HEK293 (cell line): ENCODE results near the gene IL24.

Source experiments
- CTCF ChIA-PET: fragments of 350-600 bp; formaldehyde crosslinking; extraction: SDS; loops from one replicate; lab custom pipeline; 2021; ENCODE audit warnings: antibody characterized with exemption; lab: Yijun Ruan, JAX
- POLR2A ChIA-PET: fragments of 300-600 bp; formaldehyde crosslinking; extraction: SDS; loops from one replicate; lab custom pipeline; 2020; ENCODE audit warnings: antibody characterized with exemption, inconsistent platforms; lab: Yijun Ruan, JAX
- H3K27ac ChIP-seq: fragments of 200-500 bp; sonication (Bioruptor generic); 2 replicates; pipeline ENCODE4 v1.5.1; 2014; ENCODE audit warnings: low read depth, low read length, control low read depth, inconsistent platforms; ENCODE audit errors: extremely low read depth
- H3K36me3 ChIP-seq, 2 experiments: fragments of 200-500 bp in 1 of 2; sonication (Bioruptor generic) in 1 of 2; 1 replicate in 1 of 2; 2 replicates in 1 of 2; pipeline ENCODE4 v1.5.1; 2014 to 2017; ENCODE audit warnings: inconsistent platforms in 2 of 2, low read length in 2 of 2; ENCODE audit not compliant: control insufficient read depth in 2 of 2, insufficient read depth in 1 of 2
- H3K4me1 ChIP-seq: fragments of 200-500 bp; sonication (Bioruptor generic); 2 replicates; pipeline ENCODE4 v1.5.1; 2014; ENCODE audit warnings: mild to moderate bottlenecking, low read length, inconsistent platforms; ENCODE audit not compliant: control insufficient read depth, insufficient read depth
- H3K4me3 ChIP-seq: 2 replicates; pipeline ENCODE4 v1.5.1; 2011; ENCODE audit warnings: low read depth, mild to moderate bottlenecking, control low read depth, low read length, moderate library complexity
- H3K9me3 ChIP-seq: fragments of 200-500 bp; sonication (Bioruptor generic); 2 replicates; pipeline ENCODE4 v1.5.1; 2014; ENCODE audit warnings: low read depth, low read length, inconsistent platforms; ENCODE audit not compliant: control insufficient read depth, insufficient read depth
- GLIS2 ChIP-seq: fragments of 450-650 bp; formaldehyde crosslinking; IDR thresholded peaks from 2 replicates; pipeline ENCODE4 v1.5.1; 2016; ENCODE audit warnings: missing biosample characterization, missing genetic modification characterization
- KLF10 ChIP-seq: fragments of 450-650 bp; IDR thresholded peaks from 2 replicates; pipeline ENCODE4 v1.5.1; 2018; ENCODE audit warnings: missing biosample characterization, mild to moderate bottlenecking, missing genetic modification characterization
- PRDM1 ChIP-seq: fragments of 450-650 bp; formaldehyde crosslinking; IDR thresholded peaks from 2 replicates; pipeline ENCODE4; 2016; ENCODE audit warnings: missing biosample characterization, missing genetic modification characterization
- RBAK ChIP-seq: fragments of 450-650 bp; formaldehyde crosslinking; IDR thresholded peaks from 2 replicates; pipeline ENCODE4 v1.5.1; 2016; ENCODE audit warnings: missing biosample characterization, missing genetic modification characterization
- SCRT2 ChIP-seq: fragments of 450-650 bp; formaldehyde crosslinking; IDR thresholded peaks from 2 replicates; pipeline ENCODE4 v1.5.1; 2016; ENCODE audit warnings: missing biosample characterization, missing genetic modification characterization
- ZBTB1 ChIP-seq: fragments of 450-650 bp; formaldehyde crosslinking; IDR thresholded peaks from 2 replicates; pipeline ENCODE4 v1.5.1; 2016; ENCODE audit warnings: missing biosample characterization, missing genetic modification characterization
- ZIC2 ChIP-seq: fragments of 450-650 bp; formaldehyde crosslinking; IDR thresholded peaks from 2 replicates; pipeline ENCODE4 v1.5.1; 2016; ENCODE audit warnings: missing biosample characterization, missing genetic modification characterization
- ZNF10 ChIP-seq: fragments of 450-650 bp; formaldehyde crosslinking; IDR thresholded peaks from 2 replicates; pipeline ENCODE4 v1.5.1; 2017; ENCODE audit warnings: missing biosample characterization, missing genetic modification characterization
- ZNF114 ChIP-seq: fragments of 450-650 bp; formaldehyde crosslinking; IDR thresholded peaks from 2 replicates; pipeline ENCODE4 v1.5.0; 2017; ENCODE audit warnings: missing biosample characterization, missing genetic modification characterization
- ZNF121 ChIP-seq: fragments of 450-650 bp; formaldehyde crosslinking; IDR thresholded peaks from 2 replicates; pipeline ENCODE4 v1.5.1; 2016; ENCODE audit warnings: missing biosample characterization, missing genetic modification characterization
- ZNF138 ChIP-seq: fragments of 450-650 bp; formaldehyde crosslinking; IDR thresholded peaks from 2 replicates; pipeline ENCODE4 v1.5.1; 2016; ENCODE audit warnings: missing biosample characterization, missing genetic modification characterization, borderline replicate concordance
- ZNF23 ChIP-seq: fragments of 450-650 bp; formaldehyde crosslinking; IDR thresholded peaks from 2 replicates; pipeline ENCODE4 v1.5.1; 2016; ENCODE audit warnings: missing biosample characterization, missing genetic modification characterization, borderline replicate concordance
- ZNF292 ChIP-seq: fragments of 450-650 bp; formaldehyde crosslinking; IDR thresholded peaks from 2 replicates; pipeline ENCODE4 v1.5.1; 2016; ENCODE audit warnings: low read depth, missing biosample characterization, missing genetic modification characterization, borderline replicate concordance
- ZNF324 ChIP-seq: fragments of 450-650 bp; formaldehyde crosslinking; IDR thresholded peaks from 2 replicates; pipeline ENCODE4 v1.5.1; 2016; ENCODE audit warnings: missing biosample characterization, missing genetic modification characterization
- ZNF354C ChIP-seq: fragments of 450-650 bp; formaldehyde crosslinking; IDR thresholded peaks from 2 replicates; pipeline ENCODE4 v1.5.1; 2016; ENCODE audit warnings: missing biosample characterization, missing genetic modification characterization, low read depth, borderline replicate concordance
- ZNF394 ChIP-seq: fragments of 450-650 bp; formaldehyde crosslinking; IDR thresholded peaks from 2 replicates; pipeline ENCODE4 v1.5.1; 2016; ENCODE audit warnings: missing biosample characterization, missing genetic modification characterization, mild to moderate bottlenecking, moderate library complexity, borderline replicate concordance
- ZNF433 ChIP-seq: fragments of 450-650 bp; formaldehyde crosslinking; IDR thresholded peaks from 2 replicates; pipeline ENCODE4 v1.5.1; 2016; ENCODE audit warnings: missing biosample characterization, missing genetic modification characterization, low read depth
- ZNF473 ChIP-seq: fragments of 450-650 bp; formaldehyde crosslinking; IDR thresholded peaks from 2 replicates; pipeline ENCODE4 v1.5.1; 2017; ENCODE audit warnings: missing biosample characterization, missing genetic modification characterization
- ZNF501 ChIP-seq: fragments of 450-650 bp; formaldehyde crosslinking; IDR thresholded peaks from 2 replicates; pipeline ENCODE4 v1.5.1; 2016; ENCODE audit warnings: missing biosample characterization, missing genetic modification characterization
- ZNF521 ChIP-seq: fragments of 450-650 bp; formaldehyde crosslinking; IDR thresholded peaks from 2 replicates; pipeline ENCODE4 v1.5.1; 2017; ENCODE audit warnings: missing biosample characterization, mild to moderate bottlenecking, missing genetic modification characterization
- ZNF558 ChIP-seq: fragments of 450-650 bp; formaldehyde crosslinking; IDR thresholded peaks from 2 replicates; pipeline ENCODE4 v1.5.1; 2016; ENCODE audit warnings: missing biosample characterization, missing genetic modification characterization
- ZNF571 ChIP-seq: fragments of 450-650 bp; formaldehyde crosslinking; IDR thresholded peaks from 2 replicates; pipeline ENCODE4 v1.5.0; 2017; ENCODE audit warnings: missing biosample characterization, missing genetic modification characterization
- ZNF677 ChIP-seq: fragments of 450-650 bp; IDR thresholded peaks from 2 replicates; pipeline ENCODE4 v1.5.0; 2018; ENCODE audit warnings: missing biosample characterization, mild to moderate bottlenecking, missing genetic modification characterization, moderate library complexity
- ZXDB ChIP-seq: fragments of 450-650 bp; formaldehyde crosslinking; IDR thresholded peaks from 2 replicates; pipeline ENCODE4 v1.5.1; 2016; ENCODE audit warnings: missing biosample characterization, missing genetic modification characterization
- TF ChIP-seq, protein P1 (sequence below): fragments of 450-650 bp; formaldehyde crosslinking; optimal IDR thresholded peaks from 2 replicates; pipeline ENCODE3; 2016; ENCODE audit warnings: missing biosample characterization, mild to moderate bottlenecking, missing genetic modification characterization
- TF ChIP-seq, protein P2 (sequence below): fragments of 450-650 bp; formaldehyde crosslinking; IDR thresholded peaks from 2 replicates; pipeline ENCODE4 v1.5.1; 2016; ENCODE audit warnings: missing biosample characterization, missing genetic modification characterization
- TF ChIP-seq, protein P3 (sequence below): fragments of 450-650 bp; formaldehyde crosslinking; IDR thresholded peaks from 2 replicates; pipeline ENCODE4 v1.5.1; 2016; ENCODE audit warnings: missing biosample characterization, missing genetic modification characterization
- TF ChIP-seq, protein P4 (sequence below): fragments of 450-650 bp; formaldehyde crosslinking; IDR thresholded peaks from 2 replicates; pipeline ENCODE4 v1.5.1; 2016; ENCODE audit warnings: missing biosample characterization, missing genetic modification characterization

The IL24 gene

DNA sequence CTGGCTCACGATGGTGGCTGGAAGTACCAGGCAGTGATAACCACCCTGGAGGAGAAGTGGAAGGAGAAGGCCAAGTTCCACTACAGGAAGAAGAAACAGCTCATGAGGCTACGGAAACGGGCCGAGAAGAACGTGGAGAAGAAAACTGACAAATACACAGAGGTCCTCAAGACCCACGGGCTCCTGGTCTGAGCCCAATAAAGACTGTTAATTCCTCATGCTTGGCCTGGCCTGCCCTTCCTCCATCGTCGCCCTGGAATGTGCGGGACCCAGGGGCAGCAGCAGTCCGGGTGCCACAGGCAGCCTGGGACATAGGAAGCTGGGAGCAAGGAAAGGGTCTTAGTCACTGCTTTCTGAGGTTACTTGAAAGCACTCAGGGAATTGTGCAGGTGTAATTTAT, 10.8 kb downstream of the IL24 start (continued):
- TF ChIP-seq, protein P1, sequence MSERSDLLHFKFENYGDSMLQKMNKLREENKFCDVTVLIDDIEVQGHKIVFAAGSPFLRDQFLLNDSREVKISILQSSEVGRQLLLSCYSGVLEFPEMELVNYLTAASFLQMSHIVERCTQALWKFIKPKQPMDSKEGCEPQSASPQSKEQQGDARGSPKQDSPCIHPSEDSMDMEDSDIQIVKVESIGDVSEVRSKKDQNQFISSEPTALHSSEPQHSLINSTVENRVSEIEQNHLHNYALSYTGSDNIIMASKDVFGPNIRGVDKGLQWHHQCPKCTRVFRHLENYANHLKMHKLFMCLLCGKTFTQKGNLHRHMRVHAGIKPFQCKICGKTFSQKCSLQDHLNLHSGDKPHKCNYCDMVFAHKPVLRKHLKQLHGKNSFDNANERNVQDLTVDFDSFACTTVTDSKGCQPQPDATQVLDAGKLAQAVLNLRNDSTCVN, result no peak
- no peak for TF ChIP-seq ZNF394 (tag by site-specific recombination)
- no peak for TF ChIP-seq ZNF558 (tag by site-specific recombination)
- no peak for TF ChIP-seq SCRT2 (tag by site-specific recombination)
- TF ChIP-seq ZNF114, result no peak
- TF ChIP-seq ZNF501 (tag by site-specific recombination), result no peak
- TF ChIP-seq ZBTB1 (tag by site-specific recombination), result no peak
- no peak for TF ChIP-seq ZNF521 (tag by site-specific recombination)

DNA sequence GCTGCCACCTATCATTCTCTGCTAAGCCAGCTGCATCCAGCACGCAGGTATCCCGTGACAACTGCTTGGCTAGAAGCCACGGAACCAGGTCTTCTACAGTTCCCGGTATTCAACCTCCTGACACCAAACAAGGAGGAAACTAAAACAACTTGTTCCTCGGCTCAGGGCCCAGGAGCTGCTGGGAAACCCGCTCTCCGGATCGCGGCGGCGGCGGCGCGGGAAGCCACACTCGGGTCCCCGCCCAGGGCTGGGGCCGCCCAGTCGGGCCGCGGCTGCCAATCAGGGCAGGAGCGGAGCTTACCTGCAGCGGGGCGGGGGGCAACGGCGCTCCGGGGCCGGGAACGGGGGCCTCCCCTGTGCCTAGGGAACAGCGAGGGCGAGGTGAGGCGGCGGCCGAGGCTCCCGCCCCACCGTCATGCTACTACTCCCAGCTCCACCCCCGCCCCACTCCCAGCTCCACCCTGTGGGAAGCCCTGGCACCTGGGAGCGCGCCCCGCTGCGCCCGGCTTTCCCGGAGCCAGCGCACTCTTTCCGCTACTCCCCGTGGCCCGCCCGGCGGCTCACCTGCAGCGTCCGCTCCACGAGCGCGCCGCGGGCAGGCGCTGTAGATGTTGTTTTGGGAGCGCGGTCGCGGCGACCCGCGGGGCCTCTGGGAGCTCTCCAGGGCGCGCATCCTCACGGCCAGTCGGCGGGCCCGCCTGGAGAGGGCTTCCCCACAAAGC, 12.1 kb downstream of the IL24 start:
- ChIA-PET POLR2A (interaction anchor here (0.6 to 1.4 kb wide), 6 partner anchors 16 to 1159 kb away, joined by 3 read pairs; partner anchors contain the start of gene NUCKS1), CTCF (interaction anchor here (0.6 to 3.1 kb wide), 29 partner anchors 10 to 898 kb away, joined by 3 to 22 read pairs (median 5); partner anchors contain the start of genes IL20 and IL24)
- Histone ChIP-seq H3K27ac (no peak overlapping the region; the same call in 1 of the 2 replicates), H3K4me3 (peak overlapping the region; percentile 45), H3K4me1 (no peaks in the 10 kb centered on the region), H3K36me3 (no peaks in the 10 kb centered on the region), H3K9me3 (no peaks in the 10 kb centered on the region)
- TF ChIP-seq ZNF121, result no peak
- no peak for TF ChIP-seq ZNF324
- peak; percentile 100 for TF ChIP-seq ZIC2
- no peak for TF ChIP-seq ZNF354C (tag by site-specific recombination)
- TF ChIP-seq GLIS2 (tag by site-specific recombination), result peak; percentile 86; the same call in 1 of the 2 replicates
- no peak for TF ChIP-seq ZNF10 (tag by site-specific recombination)
- TF ChIP-seq, protein P2, sequence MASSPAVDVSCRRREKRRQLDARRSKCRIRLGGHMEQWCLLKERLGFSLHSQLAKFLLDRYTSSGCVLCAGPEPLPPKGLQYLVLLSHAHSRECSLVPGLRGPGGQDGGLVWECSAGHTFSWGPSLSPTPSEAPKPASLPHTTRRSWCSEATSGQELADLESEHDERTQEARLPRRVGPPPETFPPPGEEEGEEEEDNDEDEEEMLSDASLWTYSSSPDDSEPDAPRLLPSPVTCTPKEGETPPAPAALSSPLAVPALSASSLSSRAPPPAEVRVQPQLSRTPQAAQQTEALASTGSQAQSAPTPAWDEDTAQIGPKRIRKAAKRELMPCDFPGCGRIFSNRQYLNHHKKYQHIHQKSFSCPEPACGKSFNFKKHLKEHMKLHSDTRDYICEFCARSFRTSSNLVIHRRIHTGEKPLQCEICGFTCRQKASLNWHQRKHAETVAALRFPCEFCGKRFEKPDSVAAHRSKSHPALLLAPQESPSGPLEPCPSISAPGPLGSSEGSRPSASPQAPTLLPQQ (tag by site-specific recombination), result peak; percentile 80; the same call in 1 of the 2 replicates
- TF ChIP-seq ZXDB (tag by site-specific recombination), result peak; percentile 54
- TF ChIP-seq, protein P3, sequence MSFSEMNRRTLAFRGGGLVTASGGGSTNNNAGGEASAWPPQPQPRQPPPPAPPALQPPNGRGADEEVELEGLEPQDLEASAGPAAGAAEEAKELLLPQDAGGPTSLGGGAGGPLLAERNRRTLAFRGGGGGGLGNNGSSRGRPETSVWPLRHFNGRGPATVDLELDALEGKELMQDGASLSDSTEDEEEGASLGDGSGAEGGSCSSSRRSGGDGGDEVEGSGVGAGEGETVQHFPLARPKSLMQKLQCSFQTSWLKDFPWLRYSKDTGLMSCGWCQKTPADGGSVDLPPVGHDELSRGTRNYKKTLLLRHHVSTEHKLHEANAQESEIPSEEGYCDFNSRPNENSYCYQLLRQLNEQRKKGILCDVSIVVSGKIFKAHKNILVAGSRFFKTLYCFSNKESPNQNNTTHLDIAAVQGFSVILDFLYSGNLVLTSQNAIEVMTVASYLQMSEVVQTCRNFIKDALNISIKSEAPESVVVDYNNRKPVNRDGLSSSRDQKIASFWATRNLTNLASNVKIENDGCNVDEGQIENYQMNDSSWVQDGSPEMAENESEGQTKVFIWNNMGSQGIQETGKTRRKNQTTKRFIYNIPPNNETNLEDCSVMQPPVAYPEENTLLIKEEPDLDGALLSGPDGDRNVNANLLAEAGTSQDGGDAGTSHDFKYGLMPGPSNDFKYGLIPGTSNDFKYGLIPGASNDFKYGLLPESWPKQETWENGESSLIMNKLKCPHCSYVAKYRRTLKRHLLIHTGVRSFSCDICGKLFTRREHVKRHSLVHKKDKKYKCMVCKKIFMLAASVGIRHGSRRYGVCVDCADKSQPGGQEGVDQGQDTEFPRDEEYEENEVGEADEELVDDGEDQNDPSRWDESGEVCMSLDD (tag by site-specific recombination), result peak; percentile 55; the same call in 1 of the 2 replicates
- no peak for TF ChIP-seq ZNF23 (tag by site-specific recombination)
- TF ChIP-seq, protein P4, sequence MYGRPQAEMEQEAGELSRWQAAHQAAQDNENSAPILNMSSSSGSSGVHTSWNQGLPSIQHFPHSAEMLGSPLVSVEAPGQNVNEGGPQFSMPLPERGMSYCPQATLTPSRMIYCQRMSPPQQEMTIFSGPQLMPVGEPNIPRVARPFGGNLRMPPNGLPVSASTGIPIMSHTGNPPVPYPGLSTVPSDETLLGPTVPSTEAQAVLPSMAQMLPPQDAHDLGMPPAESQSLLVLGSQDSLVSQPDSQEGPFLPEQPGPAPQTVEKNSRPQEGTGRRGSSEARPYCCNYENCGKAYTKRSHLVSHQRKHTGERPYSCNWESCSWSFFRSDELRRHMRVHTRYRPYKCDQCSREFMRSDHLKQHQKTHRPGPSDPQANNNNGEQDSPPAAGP (tag by site-specific recombination), result peak; percentile 72
- no peak for TF ChIP-seq ZNF433 (tag by site-specific recombination)
- TF ChIP-seq KLF10 (tag by site-specific recombination), result no peak
- no peak for TF ChIP-seq RBAK
- no peak for TF ChIP-seq ZNF473 (tag by site-specific recombination)
- no peak for TF ChIP-seq ZNF571 (tag by site-specific recombination)
- TF ChIP-seq ZNF138, result no peak
- peak; percentile 50; the same call in 1 of the 2 replicates for TF ChIP-seq PRDM1 (tag by site-specific recombination)
- TF ChIP-seq ZNF677 (tag by site-specific recombination), result no peak
- no peak for TF ChIP-seq ZNF292
